Stomach (tissue), 4 donors: ENCODE results near the gene LCN1.
"Not testable (repeated sequence)": the region's sequence is repeated elsewhere in the genome, so short reads cannot be mapped to it uniquely, and the experiment has no call there.

Source experiments
- CTCF ChIP-seq, 7 experiments: fragments of 450-650 bp in 4 of 7; fragments of 200-600 bp in 3 of 7; sonication (generic) in 3 of 7; IDR thresholded peaks; one replicate each; pipeline ENCODE4 v1.5.1; 2016 to 2019; ENCODE audit warnings: antibody characterized with exemption in 7 of 7, control low read depth in 2 of 7, mild to moderate bottlenecking in 1 of 7
- POLR2A ChIP-seq, 4 donors: fragments of 450-650 bp; IDR thresholded peaks; one replicate each; pipeline ENCODE4 v1.6.1; 2016; ENCODE audit warnings: antibody characterized with exemption in 4 of 4, control low read depth in 2 of 4, mild to moderate bottlenecking in 1 of 4, moderate library complexity in 1 of 4

DNA sequence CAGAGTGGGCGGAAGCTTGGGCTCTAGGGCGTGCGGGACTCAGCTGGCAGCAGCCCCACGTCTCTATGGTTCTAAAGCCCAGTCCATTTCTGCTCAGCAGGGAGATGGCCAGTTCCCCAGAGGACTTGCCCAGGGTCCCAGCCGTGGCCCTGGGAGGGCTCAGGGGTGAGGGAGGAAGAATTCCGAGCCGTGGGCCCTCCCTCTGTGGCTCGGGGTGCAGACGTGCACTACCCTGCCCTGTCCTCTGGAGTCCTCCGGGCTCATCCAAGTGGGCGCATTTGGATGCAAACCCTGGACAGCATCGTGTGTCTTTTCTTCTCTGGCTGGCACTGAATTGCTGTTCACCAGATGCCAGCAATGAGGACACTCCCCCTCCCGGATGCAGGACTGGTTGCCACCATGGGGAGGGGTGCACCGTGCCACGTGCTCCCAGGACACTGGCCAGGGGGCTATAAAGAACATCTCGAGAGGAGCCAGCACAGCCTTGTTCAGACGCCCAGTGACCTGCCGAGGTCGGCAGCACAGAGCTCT is 24.5 kb downstream of the LCN1 start, which contains the start of gene OBP2A:
- TF ChIP-seq CTCF, POLR2A (IDR thresholded peaks at IDR 0.05): not testable (repeated sequence)
